Neuron (in vitro differentiated cells): ENCODE results near the gene IFIT2.
A peak's percentile ranks its signal among the peaks of the same experiment; 100 is the strongest.
"Not testable (repeated sequence)": the region's sequence is repeated elsewhere in the genome, so short reads cannot be mapped to it uniquely, and the experiment has no call there.

Experiments
- H2AFZ ChIP-seq: one replicate; pipeline ENCODE4 v1.6.1; 2013; ENCODE audit warnings: low read depth, mild to moderate bottlenecking, inconsistent platforms, low read length, moderate library complexity
- H3K27me3 ChIP-seq: one replicate; pipeline ENCODE4 v1.6.1; 2013; ENCODE audit warnings: low read length; ENCODE audit not compliant: insufficient read depth
- H3K36me3 ChIP-seq: one replicate; pipeline ENCODE4 v1.6.1; 2013; ENCODE audit warnings: low read length; ENCODE audit not compliant: insufficient read depth
- H3K4me1 ChIP-seq: one replicate; pipeline ENCODE4 v1.6.1; 2013; ENCODE audit warnings: low read length; ENCODE audit not compliant: insufficient read depth
- H3K4me3 ChIP-seq: 2 replicates; pipeline ENCODE4 v1.5.1; 2013; ENCODE audit warnings: mild to moderate bottlenecking, low read length, moderate library complexity
- H3K9me3 ChIP-seq: one replicate; pipeline ENCODE4 v1.6.1; 2013; ENCODE audit warnings: low read length

IFIT2 gene

GRCh38 chr10:89301721-89302445 lies at the start of gene IFIT2:
TSS of gene IFIT2 (plus strand) at chr10:89302046. CDS start at chr10:89302124, 78 bp downstream.
- no peaks in the 10 kb centered on the region for H3K27me3 ChIP-seq
- H2AFZ ChIP-seq, result peak within 1 kb of the TSS; percentile 5
- peaks cover 3% of the 10 kb centered on the region for H3K4me1 ChIP-seq
- H3K4me3 ChIP-seq, result no peak within 1 kb of the TSS
- H3K9me3 ChIP-seq, result no peaks in the 10 kb centered on the region
- no peaks in the 10 kb centered on the region for H3K36me3 ChIP-seq

- no peak overlapping the region for H2AFZ ChIP-seq
- peak overlapping the region; percentile 64 for H3K4me3 ChIP-seq
- H3K27me3 ChIP-seq, result no peaks in the 10 kb centered on the region
- peaks cover 6% of the 10 kb centered on the region for H3K4me1 ChIP-seq
- peaks cover 7% of the 10 kb centered on the region for H3K9me3 ChIP-seq
- H3K36me3 ChIP-seq, result no peaks in the 10 kb centered on the region
These were observed 49.6 kb upstream of the IFIT2 start for GRCh38 chr10:89252225-89252585.

- H3K9me3 ChIP-seq, H3K4me1 ChIP-seq, H3K27me3 ChIP-seq, H3K36me3 ChIP-seq, H2AFZ ChIP-seq, H3K4me3 ChIP-seq: not testable (repeated sequence)
These were observed 46.7 kb upstream of the IFIT2 start for GRCh38 chr10:89255091-89255579.

- peaks cover 7% of the 10 kb centered on the region for H3K9me3 ChIP-seq
- H3K36me3 ChIP-seq, result no peaks in the 10 kb centered on the region
- H3K4me1 ChIP-seq, result peaks cover 8% of the 10 kb centered on the region
- no peaks in the 10 kb centered on the region for H3K27me3 ChIP-seq
- H2AFZ ChIP-seq, result no peak overlapping the region
- H3K4me3 ChIP-seq, result no peak overlapping the region
These were observed 46.1 kb upstream of the IFIT2 start for GRCh38 chr10:89255793-89256192.

GRCh38 chr10:89256340-89256739 lies 45.5 kb upstream of the IFIT2 start:
- H2AFZ ChIP-seq, result no peak overlapping the region
- H3K4me1 ChIP-seq, result peaks cover 4% of the 10 kb centered on the region
- H3K4me3 ChIP-seq, result no peak overlapping the region
- H3K9me3 ChIP-seq, result peaks cover 7% of the 10 kb centered on the region
- no peaks in the 10 kb centered on the region for H3K36me3 ChIP-seq
- no peaks in the 10 kb centered on the region for H3K27me3 ChIP-seq

- H3K9me3 ChIP-seq, result peaks cover 7% of the 10 kb centered on the region
- H3K27me3 ChIP-seq, result no peaks in the 10 kb centered on the region
- H3K4me3 ChIP-seq, result no peak overlapping the region
- peaks cover 4% of the 10 kb centered on the region for H3K4me1 ChIP-seq
- no peaks in the 10 kb centered on the region for H3K36me3 ChIP-seq
- H2AFZ ChIP-seq, result no peak overlapping the region
These were observed 44.9 kb upstream of the IFIT2 start for GRCh38 chr10:89256962-89257361.

GRCh38 chr10:89257581-89257980 lies 44.3 kb upstream of the IFIT2 start:
- H3K36me3 ChIP-seq, result no peaks in the 10 kb centered on the region
- H3K9me3 ChIP-seq, result peaks cover 7% of the 10 kb centered on the region
- peaks cover 4% of the 10 kb centered on the region for H3K4me1 ChIP-seq
- no peaks in the 10 kb centered on the region for H3K27me3 ChIP-seq
- H2AFZ ChIP-seq, result no peak overlapping the region
- H3K4me3 ChIP-seq, result no peak overlapping the region

- Histone ChIP-seq H3K4me3 (no peak overlapping the region), H3K4me1 (peaks cover 4% of the 10 kb centered on the region), H3K36me3 (no peaks in the 10 kb centered on the region), H2AFZ (no peak overlapping the region), H3K9me3 (peaks cover 6% of the 10 kb centered on the region), H3K27me3 (no peaks in the 10 kb centered on the region)
These were observed 43.0 kb upstream of the IFIT2 start for GRCh38 chr10:89258881-89259280.

GRCh38 chr10:89262086-89263051 lies 39.5 kb upstream of the IFIT2 start:
- peaks cover 4% of the 10 kb centered on the region for H3K4me1 ChIP-seq
- no peak overlapping the region for H3K4me3 ChIP-seq
- H2AFZ ChIP-seq, result no peak overlapping the region
- peaks cover 4% of the 10 kb centered on the region for H3K9me3 ChIP-seq
- H3K36me3 ChIP-seq, result no peaks in the 10 kb centered on the region
- H3K27me3 ChIP-seq, result no peaks in the 10 kb centered on the region

- Histone ChIP-seq H3K27me3 (no peaks in the 10 kb centered on the region), H3K4me1 (peaks cover 4% of the 10 kb centered on the region), H3K36me3 (no peaks in the 10 kb centered on the region), H3K4me3 (no peak overlapping the region), H2AFZ (no peak overlapping the region), H3K9me3 (peaks cover 4% of the 10 kb centered on the region)
These were observed 38.8 kb upstream of the IFIT2 start for GRCh38 chr10:89263091-89263490.

- Histone ChIP-seq H3K9me3 (peaks cover 4% of the 10 kb centered on the region), H3K4me3 (no peak overlapping the region), H3K36me3 (no peaks in the 10 kb centered on the region), H3K4me1 (peaks cover 4% of the 10 kb centered on the region), H3K27me3 (no peaks in the 10 kb centered on the region), H2AFZ (no peak overlapping the region)
These were observed 38.3 kb upstream of the IFIT2 start for GRCh38 chr10:89263531-89263930.

GRCh38 chr10:89266721-89267453 lies 35.0 kb upstream of the IFIT2 start:
- H3K27me3 ChIP-seq, result no peaks in the 10 kb centered on the region
- H2AFZ ChIP-seq, result no peak overlapping the region
- peaks cover 4% of the 10 kb centered on the region for H3K9me3 ChIP-seq
- H3K4me1 ChIP-seq, result no peaks in the 10 kb centered on the region
- H3K36me3 ChIP-seq, result no peaks in the 10 kb centered on the region
- no peak overlapping the region for H3K4me3 ChIP-seq
